ENCODE measurements around the gene SLC12A4.

DNA sequence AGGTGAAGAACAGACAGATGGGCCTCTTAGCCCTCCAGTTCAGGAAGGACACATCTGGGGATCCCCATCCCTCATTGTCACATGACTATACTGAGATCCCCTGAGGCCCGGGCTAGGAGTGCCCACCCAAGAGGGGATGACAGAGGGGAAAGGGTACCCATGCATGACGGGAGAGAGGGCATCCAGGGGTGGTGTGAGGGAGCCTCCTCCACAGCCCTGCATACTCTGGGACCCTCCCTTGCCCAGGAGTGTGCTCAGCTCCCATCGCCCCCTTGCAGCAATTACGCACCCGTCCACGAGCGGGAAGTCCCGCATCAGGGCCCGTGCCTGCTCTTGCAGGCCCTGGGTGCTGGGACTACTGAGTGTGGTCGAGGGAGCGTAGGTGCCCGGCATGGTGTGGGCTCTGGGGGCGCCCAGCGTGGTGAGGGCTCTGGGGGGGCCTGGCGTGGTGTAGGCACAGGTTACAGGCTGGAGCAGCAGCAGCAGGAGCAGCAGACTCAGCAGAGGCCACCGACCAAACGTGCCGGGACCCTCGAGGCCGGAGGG is 24.3 kb upstream of the SLC12A4 start:
- TF ChIP-seq, protein P1, sequence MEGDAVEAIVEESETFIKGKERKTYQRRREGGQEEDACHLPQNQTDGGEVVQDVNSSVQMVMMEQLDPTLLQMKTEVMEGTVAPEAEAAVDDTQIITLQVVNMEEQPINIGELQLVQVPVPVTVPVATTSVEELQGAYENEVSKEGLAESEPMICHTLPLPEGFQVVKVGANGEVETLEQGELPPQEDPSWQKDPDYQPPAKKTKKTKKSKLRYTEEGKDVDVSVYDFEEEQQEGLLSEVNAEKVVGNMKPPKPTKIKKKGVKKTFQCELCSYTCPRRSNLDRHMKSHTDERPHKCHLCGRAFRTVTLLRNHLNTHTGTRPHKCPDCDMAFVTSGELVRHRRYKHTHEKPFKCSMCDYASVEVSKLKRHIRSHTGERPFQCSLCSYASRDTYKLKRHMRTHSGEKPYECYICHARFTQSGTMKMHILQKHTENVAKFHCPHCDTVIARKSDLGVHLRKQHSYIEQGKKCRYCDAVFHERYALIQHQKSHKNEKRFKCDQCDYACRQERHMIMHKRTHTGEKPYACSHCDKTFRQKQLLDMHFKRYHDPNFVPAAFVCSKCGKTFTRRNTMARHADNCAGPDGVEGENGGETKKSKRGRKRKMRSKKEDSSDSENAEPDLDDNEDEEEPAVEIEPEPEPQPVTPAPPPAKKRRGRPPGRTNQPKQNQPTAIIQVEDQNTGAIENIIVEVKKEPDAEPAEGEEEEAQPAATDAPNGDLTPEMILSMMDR (conservative IDR thresholded peaks at IDR 0.05; ENCODE audit: low read depth, low read length), result no peak
- TF ChIP-seq EZH2phosphoT487 (IDR thresholded peaks at IDR 0.05; ENCODE audit: borderline replicate concordance, low read length), result no peak
- no peak for TF ChIP-seq EZH2 (IDR thresholded peaks at IDR 0.05; ENCODE audit: low read length, unreplicated experiment)

Measured in PC-3 (cell line).